ENCODE results near the gene ZNF580.

The ZNF580 gene

GRCh38 chr19:55640577-55641425 lies at the start of gene ZNF580:
ZNF580 (plus strand) TSS chr19:55641002; CDS start chr19:55642509, 1,507 bp downstream.
- peak in 13 of 14 donors; percentile 49 to 89 (median 71) for DNase-seq

DNA sequence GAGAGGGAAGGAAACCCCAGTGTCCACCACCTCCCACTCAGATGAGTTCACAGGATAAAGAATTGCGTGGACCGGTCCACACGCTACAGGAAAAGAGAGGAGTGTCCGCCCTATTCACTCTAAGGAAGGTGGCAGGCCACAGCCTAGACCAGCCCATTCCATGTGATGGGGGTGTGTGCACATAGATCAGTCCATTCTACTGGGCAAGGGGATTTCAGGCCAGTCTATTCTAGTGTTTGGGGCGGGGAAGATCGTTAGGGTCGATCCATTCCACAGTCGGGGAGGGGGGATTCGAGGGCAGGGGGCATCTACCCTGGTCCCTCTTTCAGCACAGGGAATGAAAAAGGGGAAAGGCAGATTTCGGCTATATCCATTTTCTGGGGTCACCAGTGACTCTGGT lies 49.2 kb upstream of the ZNF580 start:
- DNase-seq: no peak

GRCh38 chr19:55592391-55593090 lies 48.3 kb upstream of the ZNF580 start:
- no peak for DNase-seq

DNA sequence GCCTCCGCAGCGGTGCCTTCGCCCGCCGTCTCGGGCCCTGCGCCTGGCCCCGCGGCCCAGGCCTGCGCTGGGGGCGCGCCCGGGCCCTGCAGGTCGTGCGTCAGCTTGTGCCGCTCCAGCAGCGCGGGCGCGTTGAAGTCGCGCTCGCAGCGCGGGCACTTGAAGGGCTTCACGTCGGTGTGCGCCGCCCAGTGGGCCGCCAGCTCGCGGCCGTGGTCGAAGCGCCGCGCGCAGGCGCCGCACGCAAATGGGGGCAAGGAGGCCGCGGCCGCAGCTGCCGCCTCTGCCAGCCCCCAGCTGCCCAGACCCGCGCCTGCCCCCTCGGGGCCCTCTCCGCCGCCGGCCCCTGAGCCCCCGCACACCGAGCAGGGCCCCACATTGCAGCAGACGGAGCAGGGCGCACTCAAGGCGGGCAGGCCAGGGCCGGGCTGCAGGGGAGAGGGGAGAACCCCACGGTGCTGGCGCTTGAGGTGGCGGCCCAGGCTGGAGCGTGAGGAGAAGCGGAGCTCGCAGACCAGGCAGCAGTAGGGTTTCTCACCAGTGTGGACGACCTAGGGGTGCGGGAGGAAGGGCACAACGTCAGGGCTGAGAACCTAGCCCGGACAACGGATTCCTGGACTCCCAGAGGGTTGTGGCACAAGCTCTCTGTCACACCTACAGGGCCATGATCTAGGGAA lies 47.6 kb upstream of the ZNF580 start:
- no peak for DNase-seq

- DNase-seq: no peak
Observed at GRCh38 chr19:55594996-55595545, 45.7 kb upstream of the ZNF580 start.

DNA sequence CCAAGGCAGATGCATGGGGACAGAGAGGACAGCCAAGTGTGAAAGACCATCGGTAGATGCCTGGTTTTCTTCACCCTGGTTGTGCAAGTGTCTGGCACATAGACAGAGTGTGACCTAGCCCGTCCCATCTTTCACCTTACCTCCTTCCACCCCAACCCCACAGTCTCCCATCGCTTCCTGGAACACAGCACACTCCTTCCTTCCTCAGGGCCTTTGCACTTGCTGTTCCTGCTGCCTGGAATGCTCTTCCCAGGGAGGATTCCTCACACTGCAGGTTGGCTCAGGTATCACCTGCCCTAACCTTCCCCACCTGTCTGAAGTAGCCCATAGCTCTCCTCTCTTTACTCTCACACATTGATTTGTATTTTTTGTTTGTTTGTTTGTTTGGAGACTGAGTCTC lies 44.5 kb upstream of the ZNF580 start:
- no peak for DNase-seq

- no peak for DNase-seq
Observed at GRCh38 chr19:55597501-55597921, 43.3 kb upstream of the ZNF580 start.

- no peak for DNase-seq
Observed at GRCh38 chr19:55598034-55598433, 42.8 kb upstream of the ZNF580 start.

DNA sequence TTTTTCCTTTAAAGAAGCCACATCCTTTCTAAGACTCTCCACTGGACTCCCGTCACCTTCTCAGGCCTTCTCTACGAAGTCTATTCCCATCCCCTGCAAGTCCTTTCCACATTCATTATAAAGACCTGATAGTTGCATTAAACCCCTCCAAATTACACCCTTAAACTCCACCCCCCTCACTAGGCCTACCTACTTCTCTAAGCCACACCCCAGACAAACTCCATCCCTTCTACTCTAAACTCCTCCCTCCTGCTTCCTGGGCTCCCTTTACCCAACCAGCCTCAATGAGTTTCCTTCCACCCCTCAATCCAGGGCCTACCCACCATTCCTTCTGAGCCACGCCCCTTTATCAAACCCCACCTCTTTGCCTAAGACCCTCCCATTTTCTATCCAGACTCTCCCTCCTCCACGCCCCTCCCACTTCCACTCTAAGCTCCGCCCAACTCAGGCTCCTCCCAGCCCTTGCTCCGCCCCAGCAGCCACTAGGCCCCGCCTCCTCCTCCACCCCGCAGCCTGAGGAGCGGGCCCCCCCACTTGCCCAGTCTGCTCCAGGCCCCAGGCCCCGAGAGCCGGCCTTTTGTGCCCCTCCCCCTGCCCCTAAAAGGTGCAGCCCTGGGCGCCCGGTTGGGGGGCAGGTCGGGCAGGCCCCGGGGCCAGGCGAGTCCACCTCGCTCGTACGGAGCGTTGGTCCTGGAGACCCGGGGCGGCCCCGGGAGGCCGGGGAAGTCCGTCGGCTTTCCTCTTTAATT lies 41.9 kb upstream of the ZNF580 start:
- peak; percentile 40 to 97 (median 94) for DNase-seq

DNA sequence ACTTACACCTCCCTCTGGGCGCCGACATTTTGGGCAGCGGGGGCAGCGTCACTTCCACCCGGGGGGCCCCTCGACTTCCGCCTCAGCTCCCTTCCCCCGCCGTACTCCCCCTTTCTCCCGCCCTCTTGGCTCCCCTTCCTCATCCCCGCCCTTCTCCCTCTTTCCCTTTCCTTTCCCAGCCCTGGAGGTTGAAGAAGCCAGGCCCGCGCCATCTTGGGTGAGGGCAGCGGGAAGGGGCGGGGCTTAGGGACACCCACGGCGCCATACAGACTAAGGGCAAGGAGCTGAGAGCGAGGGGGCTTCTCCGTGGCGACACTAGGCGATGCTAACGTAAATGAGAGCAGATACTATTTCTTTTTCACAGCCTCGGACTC lies 41.3 kb upstream of the ZNF580 start, which contains the start of gene FIZ1:
Gene FIZ1, minus strand, starts transcription at position 50 of the 374 bp plus-strand sequence. CDS start 1,652 bp downstream, outside the sequence.
- peak; percentile 87 to 99 (median 98) for DNase-seq

- DNase-seq: peak; percentile 67 to 99 (median 96)
Observed at GRCh38 chr19:55599842-55600661, 40.8 kb upstream of the ZNF580 start, which contains the start of gene ZNF524. ZNF524 (plus strand) TSS chr19:55600288; CDS start chr19:55602113, 1,825 bp downstream.

- peak in 2 of 14 donors; percentile 48 to 55 for DNase-seq
Observed at GRCh38 chr19:55600662-55601028, 40.2 kb upstream of the ZNF580 start.

DNA sequence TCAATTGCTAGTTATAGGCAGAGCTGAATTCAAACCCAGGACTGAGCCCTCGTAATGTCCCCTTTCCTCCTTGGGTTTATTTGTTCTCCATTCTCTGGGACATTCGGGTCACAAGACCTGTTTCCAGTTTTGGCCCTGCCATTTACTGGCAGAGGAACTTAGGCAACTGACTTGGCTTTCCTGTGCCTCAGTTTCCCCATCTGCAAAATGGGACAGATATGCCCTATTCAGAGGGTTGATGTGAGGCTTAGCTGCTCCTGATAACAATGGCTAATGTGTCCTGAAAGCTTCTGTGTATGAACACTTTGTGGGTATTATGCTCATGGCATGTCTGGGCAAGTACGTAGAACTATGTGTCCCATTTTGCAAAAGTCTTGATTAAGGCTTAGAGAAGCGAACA lies 39.7 kb upstream of the ZNF580 start:
- peak in 3 of 14 donors; percentile 13 to 33 (median 20) for DNase-seq

- no peak for DNase-seq
Observed at GRCh38 chr19:55602104-55603001, 38.4 kb upstream of the ZNF580 start.

DNA sequence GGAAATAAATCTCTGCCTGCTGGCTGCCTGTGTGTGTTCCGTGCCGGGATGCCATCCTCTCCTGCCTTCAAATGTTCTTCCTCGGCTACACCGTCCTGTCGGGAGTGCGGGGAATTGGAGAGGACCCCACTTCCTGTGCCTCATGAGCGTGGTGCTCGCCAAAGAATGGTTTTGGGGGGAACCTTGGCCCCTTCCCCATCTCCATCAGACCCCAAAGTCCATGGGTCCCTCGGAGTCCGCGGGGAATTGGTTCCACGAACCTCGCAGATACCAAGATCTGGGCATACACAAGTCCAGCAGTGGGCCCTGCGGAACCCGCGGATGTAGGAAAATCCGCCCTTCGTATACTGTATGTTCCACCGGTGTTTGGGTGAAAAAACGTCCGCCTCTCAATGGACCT lies 37.7 kb upstream of the ZNF580 start:
- no peak for DNase-seq

DNA sequence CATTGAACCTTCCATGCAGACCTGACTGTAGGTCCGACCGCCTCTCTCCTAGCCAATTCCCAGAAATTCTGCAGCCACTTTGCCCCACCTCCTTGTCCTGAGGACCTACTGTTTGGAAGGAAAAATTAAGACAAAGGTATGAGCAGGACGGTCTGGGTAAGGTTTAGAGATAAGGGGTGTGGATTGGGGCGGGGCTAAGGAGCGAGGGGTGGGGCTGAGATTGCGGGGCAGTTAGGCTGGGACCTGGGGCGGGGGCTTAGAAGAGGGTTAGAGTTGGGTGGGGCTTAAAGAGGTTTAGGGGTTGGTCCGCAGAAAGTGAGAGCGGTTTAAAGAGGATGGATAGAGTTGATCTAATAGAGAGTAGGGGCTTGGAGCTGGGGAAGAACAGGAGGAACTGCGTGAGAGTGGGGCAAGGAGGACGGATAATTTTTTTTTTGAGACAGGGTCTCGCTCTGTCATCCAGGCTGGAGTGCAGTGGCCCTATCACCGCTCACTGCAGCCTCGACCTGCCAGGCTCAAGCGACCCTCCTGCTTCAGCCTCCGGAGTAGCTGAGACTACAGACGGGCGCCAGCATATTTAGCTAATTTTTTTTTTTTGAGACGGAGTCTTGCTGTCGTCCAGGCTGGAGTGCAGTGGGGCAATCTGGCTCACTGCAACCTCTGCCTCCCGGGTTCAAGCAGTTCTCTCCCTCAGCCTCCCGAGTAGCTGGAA lies 37.1 kb upstream of the ZNF580 start:
- DNase-seq: no peak

DNA sequence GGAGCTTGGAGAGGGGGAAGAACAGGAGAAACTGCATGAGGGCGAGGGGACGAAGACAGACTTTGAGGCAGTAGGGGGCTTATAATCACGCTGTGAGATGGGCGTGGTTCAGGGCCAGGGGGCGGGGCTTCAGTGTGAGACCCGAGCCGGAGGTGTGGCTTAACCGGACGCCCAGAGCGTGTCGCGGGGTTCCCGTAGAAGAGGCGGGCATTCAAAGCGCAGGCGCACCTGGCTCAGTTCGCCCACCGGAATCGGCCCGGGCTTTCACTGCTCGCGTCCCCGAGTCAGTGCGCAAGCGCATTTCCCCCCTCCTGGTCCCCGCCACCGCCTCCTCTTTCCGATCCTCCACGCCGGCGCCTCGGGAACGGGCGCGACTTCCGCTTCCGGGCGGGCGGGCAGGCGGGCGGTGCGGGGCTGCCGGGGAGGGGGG lies 35.6 kb upstream of the ZNF580 start:
- DNase-seq: peak; percentile 69 to 96 (median 90)

- peak; percentile 5 to 81 (median 46) for DNase-seq
Observed at GRCh38 chr19:55605637-55606470, 34.9 kb upstream of the ZNF580 start, which contains the start of gene ZNF865. ZNF865 (plus strand) TSS chr19:55605647; CDS start chr19:55613619, 7,972 bp downstream.
